Activated effector memory CD4-positive, alpha-beta T cell treated with Interleukin-2 at 50 U/mL for 16 hours (primary cell): Measurements from ENCODE around the gene PGC.
A peak's percentile ranks its signal among the peaks of the same experiment; 100 is the strongest.

Source experiments
- DNase-seq: peaks from one replicate; pipeline ENCODE4 v3.0.0-alpha.2; 2020

The PGC gene

DNA sequence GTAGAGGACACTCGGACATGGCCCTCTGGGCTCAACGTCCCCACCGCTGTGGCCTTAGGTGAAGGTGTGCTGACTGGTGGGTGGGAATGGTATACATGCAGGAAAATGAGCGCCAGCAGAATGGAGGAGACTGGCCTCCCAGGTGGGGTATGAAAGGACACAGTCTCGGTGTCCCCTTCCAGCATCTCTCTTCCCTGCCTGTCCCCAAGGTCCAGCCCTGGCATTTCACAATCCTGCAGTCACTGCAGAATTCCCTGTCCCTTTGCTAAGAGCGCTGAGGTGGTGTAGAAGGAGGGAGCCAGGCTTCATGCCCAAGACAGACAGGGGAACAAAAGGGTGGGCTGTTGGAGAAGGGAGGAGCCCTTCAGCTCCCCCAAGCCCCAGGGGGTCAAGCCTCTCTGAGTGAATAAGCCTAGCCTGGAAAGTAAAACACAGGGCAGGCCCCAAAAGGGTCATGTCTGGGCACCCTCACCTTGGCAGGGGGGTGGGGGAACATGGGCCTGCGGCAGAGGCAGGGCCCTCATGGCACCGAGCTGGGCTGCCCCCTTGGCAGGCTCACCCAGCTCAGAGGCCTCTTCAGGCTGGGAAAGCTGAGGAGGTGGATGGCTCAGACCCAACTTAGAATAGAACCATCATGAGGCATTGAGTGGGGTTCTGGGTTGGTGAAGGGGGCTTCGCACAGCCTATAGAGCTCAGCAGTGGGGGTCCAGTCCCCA lies 35.7 kb downstream of the PGC start:
- no peak for DNase-seq

DNA sequence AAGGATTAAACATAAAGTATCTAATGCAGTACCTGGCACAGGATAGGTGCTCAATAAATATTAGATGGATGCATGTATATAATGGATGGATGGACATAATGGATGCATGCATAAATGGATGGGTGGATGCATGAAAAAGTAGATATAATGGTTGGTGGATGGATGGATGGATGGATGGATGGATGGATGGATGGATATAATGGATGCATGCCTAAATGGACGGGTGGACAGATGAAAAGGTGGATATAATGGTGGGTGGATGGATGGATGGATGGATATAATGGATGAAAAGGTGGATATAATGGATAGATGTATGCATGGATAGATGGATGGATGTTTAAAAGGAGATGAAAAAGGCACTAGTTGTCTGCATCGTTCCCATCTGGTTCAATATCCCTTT lies 37.8 kb downstream of the PGC start:
- no peak for DNase-seq

DNA sequence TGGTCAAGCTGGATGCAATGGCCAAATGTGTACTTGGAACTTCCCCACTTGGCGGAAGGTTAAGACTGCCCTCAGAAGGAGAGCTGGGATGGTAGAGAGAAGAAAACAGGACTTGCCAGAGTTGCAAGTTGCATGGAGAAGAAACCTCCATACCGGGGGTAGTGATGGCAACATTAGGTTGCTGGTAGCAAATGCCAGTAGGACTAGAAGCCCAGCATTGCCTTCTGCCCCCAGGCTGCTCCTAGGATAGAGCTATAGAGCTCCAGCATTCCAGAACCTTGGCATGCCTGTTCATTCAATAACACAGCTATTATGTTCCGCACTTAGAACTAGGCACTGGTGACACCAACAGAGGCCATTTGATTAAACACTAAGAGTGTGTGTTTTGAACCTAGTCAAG lies 38.3 kb downstream of the PGC start:
- DNase-seq = no peak

DNA sequence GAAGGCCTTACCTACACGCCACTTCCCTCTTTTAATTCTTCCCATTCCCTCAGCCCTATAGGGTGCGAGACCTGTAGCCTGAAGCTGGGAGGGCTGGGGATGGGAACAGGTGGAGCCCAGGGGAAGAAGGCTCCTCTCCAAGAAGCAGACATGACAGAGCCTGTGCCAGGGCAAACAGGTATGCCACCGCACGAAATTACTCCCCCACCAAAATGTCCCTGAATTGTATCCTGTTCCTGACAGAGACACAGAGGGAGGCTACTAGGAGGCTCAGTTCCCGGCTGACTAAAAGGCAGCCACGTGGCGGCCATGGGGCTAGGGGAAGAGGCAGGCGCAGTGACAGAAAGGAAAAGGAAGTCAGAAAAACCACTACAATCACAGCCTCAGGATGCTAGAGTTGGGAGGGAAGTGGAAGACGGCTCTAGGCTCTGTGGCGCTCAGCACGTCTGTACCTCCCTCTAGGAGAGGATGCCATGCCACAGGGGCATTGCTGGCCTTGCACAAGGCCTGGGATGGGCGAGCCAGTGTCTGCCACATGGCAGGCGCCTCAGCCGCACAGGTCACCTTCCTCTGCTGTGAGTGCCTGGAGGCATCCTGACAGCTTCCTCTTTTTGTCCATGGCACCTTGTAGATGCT lies 39.5 kb downstream of the PGC start:
- peak; percentile 29 for DNase-seq

DNA sequence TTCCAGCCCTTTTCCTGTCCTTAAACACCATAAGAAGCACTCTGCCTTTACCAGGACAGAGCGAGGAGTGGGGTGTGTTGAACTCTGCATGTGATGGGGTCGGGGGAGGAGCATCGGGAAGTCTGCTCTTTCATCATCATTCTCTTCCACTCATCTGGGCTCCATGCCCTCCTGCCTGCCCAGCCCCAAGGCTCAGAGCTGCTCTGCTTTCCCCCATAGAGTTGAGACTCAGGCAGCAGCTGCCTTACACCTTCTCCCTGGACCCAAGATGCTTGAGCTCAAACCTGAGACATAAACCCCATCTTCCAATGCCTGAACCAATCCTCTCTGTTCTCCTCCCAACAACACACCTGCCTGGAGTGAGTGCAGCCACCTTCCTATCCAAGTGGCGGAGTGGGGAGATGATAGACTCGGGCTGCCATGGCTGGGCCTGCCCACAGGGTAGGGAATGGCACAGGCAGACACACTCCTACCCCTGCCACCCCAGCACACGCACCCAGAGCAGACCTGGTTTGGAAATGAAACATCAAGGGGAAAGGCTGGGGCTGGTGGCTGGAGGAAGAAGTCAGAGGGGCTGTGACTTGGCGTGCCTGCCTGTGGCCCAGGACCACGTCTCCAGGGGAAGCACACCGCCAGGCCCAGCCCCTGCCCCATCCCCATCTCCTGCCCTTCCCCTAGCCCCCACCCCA lies 40.2 kb downstream of the PGC start:
- no peak for DNase-seq

DNA sequence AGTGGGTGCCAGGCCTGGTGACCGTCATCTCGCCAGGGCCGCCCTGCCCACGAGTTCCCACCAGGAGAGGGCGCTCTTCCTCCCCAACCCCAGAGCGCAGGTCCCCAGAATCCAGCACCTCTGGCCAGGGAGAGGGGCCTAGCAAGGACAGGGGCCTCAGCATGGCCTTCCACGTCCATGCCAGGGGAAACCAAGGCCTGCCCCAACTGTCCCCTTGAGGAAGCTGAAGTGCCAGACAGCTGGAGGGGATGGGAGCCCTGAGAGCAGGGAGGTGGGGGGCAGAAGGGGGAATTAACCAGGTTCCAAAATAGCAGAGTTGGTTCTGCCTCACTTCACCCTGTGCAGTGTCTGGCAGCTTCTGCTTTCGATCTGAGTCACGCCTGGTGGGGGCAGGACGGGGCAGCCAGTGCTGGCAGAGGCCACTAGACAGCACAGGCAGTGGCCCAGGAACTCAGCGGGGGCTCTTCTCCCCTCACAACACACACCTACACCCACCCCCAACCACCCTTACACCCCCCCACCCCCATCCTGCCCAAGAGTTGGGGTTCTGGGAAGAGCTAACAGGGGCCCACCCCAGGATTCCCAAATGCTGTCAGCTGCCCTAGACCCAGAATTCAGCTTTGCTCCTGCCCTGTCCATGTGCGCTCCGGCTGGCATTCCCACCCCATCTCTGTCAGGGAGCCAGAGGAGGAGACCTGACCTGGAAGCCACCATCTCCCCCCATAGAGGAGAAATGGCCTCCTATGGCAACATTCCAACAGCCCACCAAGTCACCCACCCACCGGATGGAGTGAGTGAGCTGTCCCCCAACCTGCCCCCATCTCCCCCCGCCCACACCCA lies 41.0 kb downstream of the PGC start:
- DNase-seq = peak; percentile 35

DNA sequence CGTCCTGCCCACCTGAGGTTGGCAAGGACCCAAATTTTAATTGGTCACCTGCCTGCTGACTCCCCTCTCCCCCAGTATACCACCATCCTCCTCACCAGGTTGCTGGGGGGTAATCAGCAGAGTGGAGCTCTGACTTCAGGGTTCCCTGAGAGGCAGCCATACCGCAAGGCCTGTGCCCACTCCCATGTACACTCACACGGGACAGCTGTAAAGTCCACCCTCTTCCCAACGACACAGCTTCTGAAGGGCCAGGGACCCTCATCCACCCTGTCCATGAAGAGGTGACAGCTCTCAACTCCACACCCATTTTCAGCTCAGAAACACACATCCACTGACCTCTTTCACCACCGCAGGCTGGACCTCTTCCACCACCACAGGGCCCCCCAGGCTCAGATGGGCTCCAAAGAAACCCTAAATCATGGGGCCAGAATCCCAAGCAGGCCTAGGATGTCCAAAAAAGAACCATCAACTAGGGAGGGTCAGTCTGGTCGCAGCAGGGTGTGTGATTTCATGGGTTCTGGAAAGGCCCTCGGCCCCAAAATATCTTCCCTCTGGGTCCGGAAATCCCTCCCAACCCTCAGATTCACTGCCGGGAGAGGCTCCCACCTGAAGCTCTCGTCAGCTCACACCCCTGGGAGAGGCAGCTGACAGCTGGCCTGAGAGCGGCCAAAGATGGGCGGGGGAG lies 41.7 kb downstream of the PGC start:
- no peak for DNase-seq

DNA sequence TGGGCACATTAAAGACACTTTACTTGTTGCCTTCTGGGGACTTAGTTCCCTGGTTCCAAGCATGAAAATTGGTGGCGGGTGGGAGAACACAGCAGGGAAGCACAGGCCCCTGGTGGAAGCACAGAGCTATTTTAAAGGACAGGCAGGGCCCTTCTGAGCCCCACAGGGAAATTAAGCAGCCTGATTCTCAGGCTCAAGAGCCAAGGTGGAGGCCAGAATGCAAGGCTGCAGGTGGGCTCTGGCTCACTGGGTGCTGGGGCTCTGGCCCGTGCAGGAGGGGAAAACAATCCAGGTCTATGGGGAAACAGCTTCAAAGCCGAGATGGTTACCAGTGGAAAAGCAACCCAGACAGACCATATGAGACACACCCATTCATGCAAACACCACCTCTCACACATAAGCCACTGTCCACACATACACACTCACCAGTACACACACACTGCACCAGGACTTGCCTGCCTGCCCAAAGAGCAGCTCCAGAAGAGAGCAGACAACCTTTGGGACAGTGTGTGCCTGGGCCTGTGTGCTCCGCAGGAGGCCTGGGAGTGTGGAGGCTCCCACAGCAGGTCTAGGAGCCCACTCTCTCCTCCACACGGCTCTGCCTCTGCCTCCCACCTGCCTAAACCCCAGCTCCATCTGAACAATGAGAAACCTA lies 42.4 kb downstream of the PGC start:
- DNase-seq = no peak

DNA sequence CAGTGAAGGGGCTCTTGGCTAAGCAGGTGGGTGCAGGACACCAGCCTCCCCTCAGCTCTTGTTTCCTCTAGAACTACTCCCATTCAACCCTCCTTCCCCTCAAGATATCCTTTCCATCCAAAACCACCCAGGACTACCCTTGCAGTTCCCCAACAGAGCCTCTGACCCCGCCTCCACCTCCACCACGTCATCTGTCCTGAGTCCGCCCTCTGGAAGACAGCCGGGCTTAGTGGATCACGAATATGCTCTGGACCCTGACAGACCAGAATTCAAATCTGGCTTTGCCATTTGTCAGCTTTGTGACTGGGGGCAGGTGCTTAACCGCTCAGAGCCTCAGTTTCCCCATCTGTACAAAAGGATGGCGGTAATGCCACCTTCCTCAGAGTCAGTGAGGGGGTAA lies 43.2 kb downstream of the PGC start:
- DNase-seq = no peak

DNA sequence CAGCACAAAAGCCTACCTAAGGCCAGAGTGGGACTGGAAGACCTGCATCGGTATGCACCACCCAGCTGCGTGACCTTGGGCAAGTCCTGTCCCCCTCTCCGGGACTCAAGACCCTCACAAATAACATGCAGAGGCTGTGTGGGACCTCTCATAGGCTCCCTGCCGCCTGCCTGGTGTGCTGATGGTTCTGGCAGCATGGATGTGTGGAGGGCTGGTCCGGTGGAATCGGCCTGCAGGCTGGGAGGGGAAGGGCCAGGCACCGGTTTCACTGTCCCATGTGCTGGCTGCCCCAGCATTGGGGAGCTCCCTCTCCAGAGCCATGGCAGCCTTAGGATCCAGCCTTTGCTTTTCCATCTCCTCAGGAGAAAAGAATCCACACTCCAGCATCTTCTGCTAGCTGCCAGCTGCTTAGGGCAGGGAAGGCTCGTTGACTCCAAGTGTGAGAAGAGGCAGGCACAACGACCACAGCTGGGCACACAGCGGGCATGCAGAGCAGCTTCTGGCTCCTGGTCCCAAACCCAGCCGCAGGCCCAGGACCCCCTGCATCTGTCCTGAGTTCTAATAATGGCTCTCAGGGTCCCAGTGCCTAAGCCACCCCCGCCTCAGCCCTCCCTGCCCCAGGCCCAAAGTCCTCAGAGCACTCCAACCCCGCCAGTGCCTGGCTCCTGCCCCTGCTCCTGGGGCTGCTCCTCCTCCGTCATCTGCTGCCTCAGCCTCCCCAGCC lies 44.3 kb downstream of the PGC start:
- DNase-seq = no peak

DNA sequence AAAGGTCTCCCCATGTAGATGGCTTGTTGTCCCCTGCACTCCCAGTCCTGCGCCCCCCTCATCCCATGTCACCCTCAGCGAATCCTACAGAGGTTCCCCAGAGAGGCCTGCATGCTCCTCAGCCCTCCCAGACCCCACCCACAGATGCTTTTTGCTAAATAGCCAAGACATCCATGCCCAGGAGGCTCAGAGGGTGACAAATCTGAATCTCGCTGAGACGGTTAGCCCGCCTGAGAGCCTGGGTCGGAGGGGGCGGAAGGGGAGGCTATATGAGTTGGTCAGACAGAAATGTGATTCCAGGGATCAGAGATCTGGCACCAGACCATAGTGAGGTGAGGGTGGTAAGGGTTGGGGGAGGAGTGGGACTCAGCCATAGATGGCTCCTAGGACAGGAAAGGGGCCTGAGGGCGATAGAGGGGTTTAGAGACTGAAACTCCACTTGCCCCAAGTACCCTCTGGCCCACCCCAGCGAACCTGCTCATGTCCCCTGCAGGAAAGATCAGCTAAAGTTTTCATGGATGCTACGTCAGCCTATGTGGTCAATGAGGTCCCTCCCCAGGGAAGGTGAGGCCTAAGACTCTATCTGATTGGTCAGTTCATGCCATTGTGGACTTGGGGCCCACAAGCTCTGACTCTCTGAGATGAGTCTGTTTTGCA lies 45.0 kb downstream of the PGC start:
- DNase-seq = no peak

DNA sequence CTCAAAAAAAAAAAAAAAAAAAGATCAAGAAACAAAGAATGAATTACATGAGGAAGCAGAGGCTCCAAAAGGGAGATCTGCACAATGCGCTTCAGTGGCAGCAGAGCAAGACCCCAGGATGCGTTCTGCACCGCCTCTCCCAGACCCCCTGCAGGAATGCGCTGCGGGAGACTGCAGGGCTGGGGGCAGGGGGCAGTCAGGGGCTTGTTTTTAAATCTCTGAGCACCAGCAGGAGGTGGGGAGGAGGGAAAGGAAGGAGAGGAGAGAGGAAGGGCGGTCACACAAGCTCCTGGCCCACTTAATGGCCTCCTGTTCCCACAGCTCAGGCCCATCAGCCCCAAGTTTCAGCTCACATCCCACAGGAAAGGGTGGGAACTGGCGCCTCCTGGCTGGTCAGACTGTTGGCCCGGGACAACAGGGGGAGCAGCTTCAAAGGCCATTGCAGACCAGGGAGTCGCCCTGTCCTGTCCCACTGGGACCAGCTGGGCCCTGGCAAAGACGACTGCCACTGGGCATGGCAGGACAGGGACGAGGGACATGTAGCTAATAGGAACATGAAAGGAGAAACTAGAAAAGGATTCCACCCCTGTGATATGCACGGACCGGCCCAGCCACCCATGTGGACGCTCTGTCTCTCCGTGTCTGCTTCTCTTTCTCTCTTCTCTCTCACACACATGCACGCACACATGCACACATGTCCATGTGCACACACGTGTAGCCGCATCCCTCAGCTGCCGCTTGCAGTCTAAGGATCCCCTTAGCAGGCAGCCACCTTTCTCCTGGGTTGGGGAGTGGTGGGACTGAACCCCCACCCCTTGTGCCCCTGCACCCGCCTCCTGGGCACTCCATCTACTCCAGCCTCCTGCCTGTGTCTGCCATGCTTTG lies 46.5 kb downstream of the PGC start:
- DNase-seq = no peak

DNA sequence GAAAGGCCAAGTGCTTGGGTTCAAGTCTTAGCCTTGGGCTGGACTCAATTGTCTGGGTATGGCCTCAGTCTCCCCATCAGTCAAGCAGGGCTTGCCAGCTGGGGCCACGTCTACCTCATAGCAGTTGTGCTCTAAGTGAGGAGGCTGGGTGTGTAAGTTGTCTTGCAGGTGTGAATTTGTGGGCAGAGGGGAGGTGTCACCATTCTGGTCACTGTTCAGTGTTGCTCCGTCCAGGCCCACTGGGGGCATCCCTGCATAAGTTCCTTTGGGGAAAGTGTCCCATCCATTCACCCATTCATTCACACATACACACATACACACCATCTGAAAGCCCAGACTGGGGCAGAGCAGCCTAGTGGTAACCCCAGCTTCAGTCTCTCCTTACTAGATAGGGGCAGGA lies 48.1 kb downstream of the PGC start:
- DNase-seq = no peak

DNA sequence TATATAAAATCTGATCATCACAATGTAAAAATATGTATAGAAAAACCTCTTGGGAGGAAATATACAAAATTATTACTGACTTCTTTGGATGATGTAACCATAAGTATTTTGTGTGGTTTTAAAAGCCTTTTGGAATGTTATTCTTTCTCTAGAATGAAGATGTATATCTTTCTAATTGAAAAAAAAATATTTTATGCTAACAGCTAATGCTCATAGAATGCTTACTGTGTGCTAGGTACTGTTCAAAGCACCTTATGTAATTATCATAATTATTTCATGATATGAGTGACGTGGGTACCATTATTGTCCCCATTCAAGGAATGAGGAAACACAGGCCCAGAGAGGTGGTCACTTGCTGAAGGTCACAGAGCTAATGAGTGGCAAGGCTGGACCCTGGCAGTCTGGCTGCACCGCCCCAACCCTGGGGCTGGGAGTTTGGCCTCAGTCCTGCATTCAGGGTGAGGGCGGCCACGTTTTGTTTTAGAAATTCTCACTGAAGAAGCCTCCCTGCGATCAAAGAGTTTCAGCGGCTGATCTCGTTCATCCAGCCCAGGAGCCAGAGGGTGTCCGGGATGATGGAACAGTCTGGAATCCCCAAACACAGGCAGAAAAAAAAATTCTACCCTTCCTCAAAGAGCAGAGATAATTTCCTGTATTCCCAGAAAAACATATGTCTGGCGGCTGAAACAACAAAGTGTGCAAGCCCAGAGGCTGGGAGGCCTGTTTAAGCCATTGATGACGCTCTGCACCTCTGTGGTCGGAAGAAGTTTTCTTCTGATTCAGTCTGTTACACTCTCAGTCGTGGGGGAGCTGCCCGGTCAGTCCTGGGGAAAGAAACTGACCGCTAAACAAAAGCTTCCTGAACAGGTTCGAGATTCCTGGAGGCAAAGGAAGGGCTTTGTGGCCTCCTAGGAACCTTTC lies 49.1 kb downstream of the PGC start:
- DNase-seq = no peak

DNA sequence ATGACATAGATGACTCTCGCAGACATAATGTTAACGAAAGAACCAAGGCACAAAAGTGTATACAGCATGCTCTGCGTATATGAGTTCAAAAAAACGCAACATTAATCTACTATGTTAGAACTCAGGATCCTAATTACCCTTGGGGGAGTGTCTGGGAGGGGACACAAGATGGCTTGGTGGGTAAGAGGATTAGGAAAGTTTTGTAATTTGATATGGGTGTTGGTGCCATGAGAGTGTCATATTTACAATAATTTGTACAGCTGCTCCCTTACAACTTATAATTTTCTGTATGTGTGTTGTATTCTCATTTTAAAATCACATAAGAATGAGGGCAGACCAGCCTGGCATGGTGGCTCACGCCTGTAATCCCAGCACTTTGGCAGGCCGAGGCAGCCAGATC lies 50.4 kb downstream of the PGC start:
- no peak for DNase-seq

DNA sequence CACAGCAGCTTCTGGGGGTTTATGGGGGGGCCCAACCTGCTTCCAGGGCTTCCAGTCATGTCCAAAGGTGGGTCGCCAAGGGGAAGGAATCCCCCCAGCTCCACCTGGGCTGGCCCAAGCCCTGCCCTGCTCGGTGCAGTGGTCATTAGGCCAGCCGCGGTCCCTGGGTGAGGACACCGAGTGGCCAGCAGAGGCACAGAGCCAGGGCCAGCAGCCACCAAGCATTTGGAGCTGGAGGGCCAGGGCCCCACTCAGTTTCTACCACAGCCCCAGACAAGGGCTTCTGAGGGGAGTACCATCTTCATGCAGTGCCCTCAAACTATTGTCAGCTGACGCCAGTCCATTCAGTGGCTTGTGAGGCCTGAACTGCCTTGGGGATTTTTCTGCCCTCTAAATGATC lies 51.4 kb downstream of the PGC start:
- DNase-seq = no peak

DNA sequence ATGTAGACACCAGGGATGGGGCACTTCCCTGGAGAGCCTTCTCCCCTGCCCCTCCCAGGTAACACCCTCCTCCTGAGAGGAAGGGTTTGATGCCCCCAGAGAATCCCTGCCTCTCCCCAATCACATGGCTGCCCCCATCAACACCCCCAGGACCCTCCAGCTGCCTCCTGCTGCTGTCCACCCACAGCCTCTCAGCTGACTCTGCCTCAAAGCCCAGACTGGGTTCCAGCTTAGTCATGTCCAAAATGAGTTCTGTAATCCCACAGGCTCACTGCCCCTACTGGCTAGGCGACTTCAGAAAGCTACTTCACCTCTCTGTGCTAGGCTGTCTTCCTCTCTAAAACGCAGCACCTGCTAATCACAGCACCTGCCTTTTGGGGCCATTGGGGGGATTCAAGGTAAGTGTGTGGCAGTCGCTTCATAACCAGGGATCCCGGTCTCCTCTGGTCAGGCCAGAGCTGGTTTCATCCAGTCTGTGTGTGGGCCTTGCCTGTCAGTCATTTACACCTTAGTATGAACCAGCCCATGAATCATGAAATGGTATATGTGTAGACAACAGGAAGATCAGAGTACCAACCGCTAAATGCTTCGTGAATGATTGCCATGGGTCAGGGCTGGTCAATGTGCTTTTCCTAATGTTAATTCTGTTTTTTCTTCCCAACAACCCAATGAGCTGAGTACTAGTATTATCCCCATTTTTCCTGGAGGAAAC lies 52.2 kb downstream of the PGC start:
- no peak for DNase-seq
